HG03457 (cell line): ENCODE results near the gene LRP1B.

Experiments
- ATAC-seq: cut with Tn5 transposase; IDR thresholded peaks from one replicate; pipeline ENCODE4 v1.9.1; 2021; ENCODE audit warnings: moderate number of reproducible peaks; ENCODE audit not compliant: unreplicated experiment

Gene LRP1B

GRCh38 chr2:140791802-140792201, 1339.0 kb downstream of the LRP1B start:
- ATAC-seq, result no peak

GRCh38 chr2:140786585-140786984, 1344.2 kb downstream of the LRP1B start:
- no peak for ATAC-seq

GRCh38 chr2:140775411-140775810, 1355.4 kb downstream of the LRP1B start:
- ATAC-seq, result no peak

GRCh38 chr2:140770645-140771044, 1360.2 kb downstream of the LRP1B start:
- peak; percentile 75 for ATAC-seq

GRCh38 chr2:140761807-140762206, 1369.0 kb downstream of the LRP1B start:
- ATAC-seq, result no peak

GRCh38 chr2:140759426-140760156, 1371.2 kb downstream of the LRP1B start:
- ATAC-seq, result no peak

GRCh38 chr2:140747665-140748064, 1383.2 kb downstream of the LRP1B start:
- peak; percentile 80 for ATAC-seq

- no peak for ATAC-seq
Observed at GRCh38 chr2:140747090-140747489, 1383.7 kb downstream of the LRP1B start.

GRCh38 chr2:140744379-140744778, 1386.4 kb downstream of the LRP1B start:
- ATAC-seq, result no peak

- ATAC-seq, result no peak
Observed at GRCh38 chr2:140737006-140737405, 1393.8 kb downstream of the LRP1B start.

- no peak for ATAC-seq
Observed at GRCh38 chr2:140734992-140735391, 1395.8 kb downstream of the LRP1B start.

GRCh38 chr2:140718999-140719398, 1411.8 kb downstream of the LRP1B start:
- ATAC-seq, result no peak

GRCh38 chr2:140717481-140717880, 1413.3 kb downstream of the LRP1B start:
- no peak for ATAC-seq

- ATAC-seq, result no peak
Observed at GRCh38 chr2:140714586-140714985, 1416.2 kb downstream of the LRP1B start.

GRCh38 chr2:140711867-140712266, 1418.9 kb downstream of the LRP1B start:
- no peak for ATAC-seq

GRCh38 chr2:140701726-140702125, 1429.1 kb downstream of the LRP1B start:
- ATAC-seq, result no peak

- ATAC-seq, result no peak
Observed at GRCh38 chr2:140698636-140699035, 1432.2 kb downstream of the LRP1B start.

- no peak for ATAC-seq
Observed at GRCh38 chr2:140696449-140696848, 1434.4 kb downstream of the LRP1B start.

GRCh38 chr2:140695155-140695554, 1435.7 kb downstream of the LRP1B start:
- no peak for ATAC-seq

- no peak for ATAC-seq
Observed at GRCh38 chr2:140687825-140688224, 1443.0 kb downstream of the LRP1B start.

- no peak for ATAC-seq
Observed at GRCh38 chr2:140683658-140684057, 1447.2 kb downstream of the LRP1B start.

GRCh38 chr2:140680862-140681261, 1450.0 kb downstream of the LRP1B start:
- no peak for ATAC-seq

- no peak for ATAC-seq
Observed at GRCh38 chr2:140679752-140680151, 1451.1 kb downstream of the LRP1B start.
